Activated CD4-positive, alpha-beta T cell treated with anti-CD3 and anti-CD28 coated beads, Interleukin-2, amount 10 ng/mL, durations not matched to agents 24 days and 14 days (primary cell): ENCODE measurements around the gene NAP1L1. TPM values are rescaled to one million over a fixed set of nuclear protein-coding genes. Genes with fewer than 3 reads are reported as not detected.

ENCODE experiments used
- DNase-seq: peaks from one replicate; pipeline ENCODE4 v3.0.0; 2022
- H3K27ac Mint-ChIP-seq: one replicate; pipeline ENCODE4 v1.8.0; 2022; ENCODE audit warnings: mild to moderate bottlenecking, mixed read lengths
- H3K27me3 Mint-ChIP-seq: one replicate; pipeline ENCODE4 v1.8.0; 2022; ENCODE audit warnings: mixed read lengths
- H3K36me3 Mint-ChIP-seq: one replicate; pipeline ENCODE4 v1.8.0; 2022; ENCODE audit warnings: low read depth, mild to moderate bottlenecking, mixed read lengths
- H3K4me1 Mint-ChIP-seq: one replicate; pipeline ENCODE4 v1.8.0; 2021; ENCODE audit warnings: mixed read lengths
- H3K4me3 Mint-ChIP-seq: one replicate; pipeline ENCODE4 v1.8.0; 2022; ENCODE audit warnings: mild to moderate bottlenecking, moderate library complexity, mixed read lengths
- H3K9me3 Mint-ChIP-seq: one replicate; pipeline ENCODE4 v1.8.0; 2021; ENCODE audit warnings: mixed read lengths
- intact Hi-C: fragments of 100-400 bp; cut with micrococcal nuclease; formaldehyde crosslinking; loops from one replicate; pipeline ENCODE4 v1.15.1; 2023
- total RNA-seq: library from RNA; stranded (reverse); gene quantifications from 2 replicates; pipeline ENCODE4 v1.2.3, GENCODE V29; 2022

Gene NAP1L1, protein sequence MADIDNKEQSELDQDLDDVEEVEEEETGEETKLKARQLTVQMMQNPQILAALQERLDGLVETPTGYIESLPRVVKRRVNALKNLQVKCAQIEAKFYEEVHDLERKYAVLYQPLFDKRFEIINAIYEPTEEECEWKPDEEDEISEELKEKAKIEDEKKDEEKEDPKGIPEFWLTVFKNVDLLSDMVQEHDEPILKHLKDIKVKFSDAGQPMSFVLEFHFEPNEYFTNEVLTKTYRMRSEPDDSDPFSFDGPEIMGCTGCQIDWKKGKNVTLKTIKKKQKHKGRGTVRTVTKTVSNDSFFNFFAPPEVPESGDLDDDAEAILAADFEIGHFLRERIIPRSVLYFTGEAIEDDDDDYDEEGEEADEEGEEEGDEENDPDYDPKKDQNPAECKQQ
- 652 and 689 TPM in 2 replicates for total RNA-seq

DNA sequence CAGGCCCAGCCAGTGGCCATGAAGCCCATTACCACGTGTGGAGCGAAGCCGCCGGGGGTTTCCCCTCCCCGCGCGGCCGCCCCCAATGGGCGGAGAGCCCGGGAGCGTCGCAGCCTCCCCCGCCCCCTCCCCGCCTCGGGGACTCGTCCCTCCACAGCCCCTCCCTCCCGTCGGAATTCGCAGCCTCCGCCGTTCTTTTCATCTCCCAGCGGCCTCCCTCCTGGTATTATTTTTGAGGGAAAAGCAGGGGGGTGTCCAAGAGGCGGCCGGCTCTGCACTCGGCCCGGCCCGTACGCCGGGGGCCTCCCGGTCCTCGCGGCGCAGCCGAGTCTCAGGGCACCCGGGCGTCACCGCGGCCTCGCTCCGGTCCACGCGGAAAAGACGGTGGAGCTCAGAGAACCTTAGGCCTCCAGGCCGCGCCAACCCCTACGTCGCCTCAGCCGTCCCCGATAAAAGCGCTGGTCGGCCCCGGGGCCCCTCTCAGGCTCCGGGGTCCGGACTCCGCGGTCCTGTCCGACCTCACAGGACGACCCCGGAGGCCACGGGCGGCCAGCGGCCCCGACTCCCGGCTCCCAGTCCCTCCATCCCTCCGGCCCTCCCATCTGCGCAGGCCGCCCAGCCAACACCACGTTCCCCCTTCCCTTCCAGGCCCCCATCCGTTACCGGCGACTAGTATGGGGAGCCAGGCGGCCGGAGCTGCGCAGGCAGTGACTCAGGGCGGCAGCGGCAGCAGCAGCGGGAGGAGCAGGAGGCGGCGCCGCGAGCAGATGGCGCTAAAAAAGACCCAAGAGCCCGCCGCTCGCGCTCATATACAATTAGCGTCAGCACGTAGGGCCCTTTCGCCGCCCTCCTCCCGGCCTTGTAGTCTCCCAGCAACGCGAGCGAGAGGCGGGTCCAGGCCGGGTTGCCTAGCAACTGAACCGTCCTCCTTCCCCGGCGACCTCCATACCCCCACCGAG, at the start of gene NAP1L1:
TSS of gene NAP1L1 (minus strand) at position 782 of the 959 bp plus-strand sequence. CDS start 10,466 bp downstream, outside the sequence.
- Mint-ChIP-seq H3K36me3 (peaks cover 38% of the 10 kb centered on the region), H3K27me3 (no peaks in the 10 kb centered on the region)

DNA sequence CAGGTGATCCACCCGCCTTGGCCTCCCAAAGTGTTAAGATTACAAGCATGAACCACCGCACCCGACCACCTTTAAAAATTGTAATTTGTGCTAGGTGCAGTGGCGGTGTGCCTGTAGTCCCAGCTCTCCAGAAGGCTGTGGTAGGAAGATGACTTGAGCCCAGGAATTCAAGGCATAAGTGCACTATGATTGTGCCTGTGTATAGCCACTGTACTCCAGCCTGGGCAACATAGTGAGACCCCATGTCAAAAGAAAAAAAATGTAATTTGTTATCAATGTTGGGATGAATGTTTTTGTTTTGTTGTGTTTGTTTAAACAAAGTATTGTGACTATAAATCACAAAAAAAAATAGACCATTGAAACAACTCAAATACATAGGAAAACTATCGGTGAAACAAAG, 43.1 kb upstream of the NAP1L1 start:
- H3K9me3 Mint-ChIP-seq, result peaks cover 4% of the 10 kb centered on the region
- H3K4me1 Mint-ChIP-seq, result no peaks in the 10 kb centered on the region
- H3K4me3 Mint-ChIP-seq, result no peak overlapping the region
- no peaks in the 10 kb centered on the region for H3K36me3 Mint-ChIP-seq
- peaks cover 9% of the 10 kb centered on the region for H3K27me3 Mint-ChIP-seq
- no peak for DNase-seq
- H3K27ac Mint-ChIP-seq, result no peak overlapping the region
- intact Hi-C loops, result no loop called here

More for the DNA sequence above, at the start of gene NAP1L1:
- Mint-ChIP-seq H3K4me3 (peak within 1 kb of the TSS; percentile 100), H3K27ac (peak within 1 kb of the TSS; percentile 100), H3K9me3 (no peaks in the 10 kb centered on the region), H3K4me1 (peaks cover 42% of the 10 kb centered on the region)
- peak; percentile 99 for DNase-seq
- intact Hi-C loops, result loop anchor here (1.0 to 5.0 kb wide), 10 partner anchors 53 to 1547 kb away; partner anchors contain the start of genes ATXN7L3B, KRR1, OSBPL8 and PHLDA1

DNA sequence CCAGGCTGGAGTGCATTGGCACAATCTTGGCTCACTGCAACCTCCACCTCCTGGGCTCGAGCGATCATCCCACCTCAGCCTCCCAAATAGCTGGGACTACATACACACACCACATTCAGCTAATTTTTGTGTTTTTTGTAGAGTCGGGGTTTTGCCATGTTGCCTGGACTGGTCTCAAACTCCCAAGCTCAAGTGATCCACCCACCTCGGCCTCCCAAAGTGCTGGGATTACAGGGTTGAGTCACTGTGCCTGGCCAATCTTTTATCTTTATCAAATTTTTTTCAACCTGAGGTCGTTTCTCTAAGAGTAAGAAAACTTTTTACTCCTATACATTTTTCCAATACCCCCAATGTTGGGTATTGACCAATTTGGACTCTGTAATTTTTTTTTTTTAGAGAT, 40.0 kb upstream of the NAP1L1 start:
- Mint-ChIP-seq H3K27me3 (peaks cover 5% of the 10 kb centered on the region), H3K4me3 (no peak overlapping the region), H3K9me3 (no peaks in the 10 kb centered on the region), H3K4me1 (no peaks in the 10 kb centered on the region), H3K36me3 (no peaks in the 10 kb centered on the region), H3K27ac (no peak overlapping the region)
- DNase-seq, result no peak
- intact Hi-C loops, result no loop called here

DNA sequence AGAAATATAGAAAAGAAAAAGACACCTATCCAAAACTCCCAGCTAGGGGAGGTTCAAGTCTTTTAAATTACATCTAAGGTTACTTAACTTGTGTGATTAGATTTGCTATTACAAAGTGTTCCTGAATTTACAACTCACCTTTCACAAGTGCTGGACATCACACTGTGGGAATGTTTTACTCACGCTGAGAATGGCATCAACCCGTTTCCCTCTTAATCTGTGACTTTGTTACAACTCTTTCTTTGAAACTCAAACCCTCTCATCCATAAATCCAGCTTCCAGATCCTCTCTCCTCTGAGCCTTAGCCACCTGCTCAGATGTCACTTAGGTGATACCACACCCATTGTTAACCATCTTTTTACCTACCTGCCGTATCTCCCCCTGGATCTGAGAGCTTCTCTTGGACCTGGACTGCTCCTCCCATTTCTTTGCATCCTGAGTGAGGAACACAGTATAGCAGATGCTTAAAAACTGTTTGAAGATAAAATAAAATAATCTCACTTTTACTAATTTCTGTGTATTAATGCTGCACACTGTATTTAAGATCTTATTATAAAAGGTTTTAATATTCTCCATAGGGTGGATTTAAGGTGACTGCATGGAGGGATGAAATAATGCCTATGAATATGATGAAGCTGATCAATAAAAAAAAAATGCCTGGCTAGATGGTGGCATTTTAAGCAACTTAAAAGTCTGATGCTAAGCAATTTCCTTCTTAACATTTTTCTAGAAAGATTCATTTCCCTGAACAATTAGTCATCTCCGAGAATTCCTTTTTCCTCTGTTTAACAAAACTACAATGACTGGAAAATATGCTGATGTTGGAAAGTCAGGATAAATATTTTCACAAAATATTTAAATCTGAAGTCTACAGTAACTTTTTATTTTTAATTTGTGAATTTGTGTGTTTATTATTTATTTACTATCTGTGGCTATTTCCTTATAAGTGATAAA, 39.1 kb upstream of the NAP1L1 start:
- Mint-ChIP-seq H3K9me3 (no peaks in the 10 kb centered on the region), H3K4me1 (no peaks in the 10 kb centered on the region), H3K27ac (no peak overlapping the region), H3K4me3 (no peak overlapping the region), H3K36me3 (no peaks in the 10 kb centered on the region), H3K27me3 (peaks cover 5% of the 10 kb centered on the region)
- intact Hi-C loops, result no loop called here
- no peak for DNase-seq

DNA sequence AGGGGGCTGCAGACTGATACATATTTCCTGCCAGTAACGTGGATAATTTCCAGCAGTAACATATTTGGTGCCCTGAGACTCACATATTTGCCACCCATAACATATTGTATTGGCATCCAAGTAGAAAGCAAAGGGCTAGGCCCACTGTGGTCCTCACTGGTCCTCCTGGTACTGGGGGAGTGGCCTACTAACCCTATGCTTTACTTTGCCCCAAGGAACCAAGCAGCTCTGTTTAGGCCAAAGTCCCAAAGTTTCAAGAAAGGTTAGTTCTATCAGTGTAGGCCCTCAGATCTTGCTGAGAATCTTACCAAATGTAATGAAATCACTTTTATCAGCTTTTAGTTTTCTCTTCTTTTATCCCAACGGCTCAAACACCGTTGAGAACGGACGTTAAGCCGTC, 35.4 kb upstream of the NAP1L1 start:
- Mint-ChIP-seq H3K9me3 (no peaks in the 10 kb centered on the region), H3K4me1 (no peaks in the 10 kb centered on the region), H3K36me3 (no peaks in the 10 kb centered on the region), H3K27me3 (peaks cover 3% of the 10 kb centered on the region), H3K27ac (no peak overlapping the region), H3K4me3 (no peak overlapping the region)
- intact Hi-C loops, result no loop called here
- DNase-seq, result no peak

DNA sequence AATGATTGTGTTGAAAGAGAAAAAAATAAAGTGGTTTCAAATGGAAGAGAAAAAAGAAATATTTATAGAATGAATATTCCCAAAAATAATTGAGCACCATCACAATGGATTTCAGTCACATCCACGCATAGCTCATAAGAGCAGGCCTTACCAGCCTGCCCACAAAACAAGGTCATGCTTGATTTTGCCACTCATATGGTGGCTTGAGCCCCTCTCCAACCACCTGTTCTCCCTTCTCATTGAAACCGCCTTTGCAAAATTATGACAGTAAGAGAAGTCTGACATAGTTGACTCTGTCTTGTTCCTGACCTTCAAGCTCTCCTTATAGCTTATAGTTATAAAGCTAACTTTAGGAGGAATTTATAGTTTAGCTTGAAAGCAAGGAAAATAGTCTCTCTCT, 33.3 kb upstream of the NAP1L1 start:
- Mint-ChIP-seq H3K27me3 (no peaks in the 10 kb centered on the region), H3K4me1 (no peaks in the 10 kb centered on the region), H3K36me3 (no peaks in the 10 kb centered on the region), H3K9me3 (no peaks in the 10 kb centered on the region), H3K27ac (no peak overlapping the region), H3K4me3 (no peak overlapping the region)
- intact Hi-C loops, result no loop called here
- no peak for DNase-seq

DNA sequence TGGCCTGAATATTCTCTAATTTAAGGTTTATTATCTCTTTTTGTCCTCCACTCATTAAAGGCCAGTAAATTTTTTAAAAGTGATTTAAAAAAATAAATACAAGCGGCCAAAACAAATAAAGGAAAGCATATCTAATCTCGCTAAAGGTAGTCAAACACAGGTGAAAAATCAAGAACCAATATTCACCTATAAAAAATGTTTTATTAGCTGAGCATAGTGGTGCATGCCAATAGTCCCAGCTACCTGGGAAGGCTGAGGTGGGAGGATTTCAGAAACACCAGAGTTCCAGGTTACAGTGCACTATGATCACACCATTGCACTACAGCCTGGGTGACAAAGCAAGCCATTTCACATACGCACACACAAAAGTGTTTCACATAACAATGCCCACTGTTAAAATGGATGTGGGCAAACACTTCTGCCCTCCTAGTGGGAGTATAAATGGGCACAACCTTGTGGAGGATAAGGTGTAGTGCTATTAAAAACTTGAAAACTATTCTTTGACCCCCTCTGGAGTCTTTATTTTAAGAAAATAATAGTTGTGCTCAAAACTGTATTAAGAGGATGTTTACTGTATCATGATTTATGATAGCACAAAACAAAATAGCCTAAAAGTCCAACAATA, 32.7 kb upstream of the NAP1L1 start:
- H3K9me3 Mint-ChIP-seq, result no peaks in the 10 kb centered on the region
- intact Hi-C loops, result no loop called here
- no peaks in the 10 kb centered on the region for H3K36me3 Mint-ChIP-seq
- DNase-seq, result no peak
- H3K4me3 Mint-ChIP-seq, result no peak overlapping the region
- no peak overlapping the region for H3K27ac Mint-ChIP-seq
- H3K4me1 Mint-ChIP-seq, result no peaks in the 10 kb centered on the region
- peaks cover 2% of the 10 kb centered on the region for H3K27me3 Mint-ChIP-seq

DNA sequence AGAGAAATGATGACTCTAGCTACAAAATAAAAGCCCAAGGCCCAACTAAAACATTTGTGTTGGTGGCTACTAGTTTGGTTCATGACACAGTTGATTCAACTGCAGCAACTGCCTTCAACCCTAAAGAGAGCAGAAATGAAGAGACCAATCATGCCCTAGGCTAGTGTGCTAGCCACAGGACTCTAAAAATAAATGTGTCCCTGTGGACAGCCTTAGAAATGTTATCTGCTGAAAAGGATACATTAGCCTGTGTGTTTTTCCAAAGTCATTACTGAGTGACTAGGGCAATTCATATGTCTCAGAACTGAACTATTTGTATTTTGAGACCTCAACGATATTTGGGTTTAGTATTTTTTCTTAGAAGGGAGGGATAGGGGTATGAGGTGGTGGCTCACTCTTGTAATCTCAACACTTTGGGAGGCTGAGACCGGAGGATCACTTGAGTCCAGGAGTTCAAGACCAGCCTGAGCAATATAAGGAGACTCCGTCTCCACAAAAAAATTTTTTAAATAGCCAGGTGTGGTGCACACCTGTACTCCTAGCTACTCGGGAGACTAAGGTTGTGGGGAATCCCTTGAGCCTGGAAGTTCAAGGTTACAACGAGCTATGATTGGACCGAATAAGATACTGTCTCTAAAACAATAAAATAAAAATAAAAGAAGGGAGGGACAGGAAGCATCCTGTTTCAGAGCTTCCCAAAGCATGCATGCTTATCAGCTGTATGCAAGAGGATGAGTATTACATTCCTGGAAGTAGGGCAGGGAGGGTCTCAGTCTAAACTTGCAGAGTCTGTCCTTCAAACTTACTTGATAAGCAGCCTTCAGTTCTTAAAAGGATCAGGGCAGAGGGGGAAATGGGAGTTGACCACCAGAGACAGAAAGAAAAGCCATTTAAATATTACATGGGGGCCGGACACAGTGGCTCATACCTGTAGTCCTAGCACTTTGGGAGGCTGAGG, 29.6 kb upstream of the NAP1L1 start:
- H3K27ac Mint-ChIP-seq, result no peak overlapping the region
- no peaks in the 10 kb centered on the region for H3K9me3 Mint-ChIP-seq
- DNase-seq, result no peak
- no peaks in the 10 kb centered on the region for H3K36me3 Mint-ChIP-seq
- no peaks in the 10 kb centered on the region for H3K4me1 Mint-ChIP-seq
- intact Hi-C loops, result no loop called here
- H3K27me3 Mint-ChIP-seq, result peaks cover 10% of the 10 kb centered on the region
- no peak overlapping the region for H3K4me3 Mint-ChIP-seq

DNA sequence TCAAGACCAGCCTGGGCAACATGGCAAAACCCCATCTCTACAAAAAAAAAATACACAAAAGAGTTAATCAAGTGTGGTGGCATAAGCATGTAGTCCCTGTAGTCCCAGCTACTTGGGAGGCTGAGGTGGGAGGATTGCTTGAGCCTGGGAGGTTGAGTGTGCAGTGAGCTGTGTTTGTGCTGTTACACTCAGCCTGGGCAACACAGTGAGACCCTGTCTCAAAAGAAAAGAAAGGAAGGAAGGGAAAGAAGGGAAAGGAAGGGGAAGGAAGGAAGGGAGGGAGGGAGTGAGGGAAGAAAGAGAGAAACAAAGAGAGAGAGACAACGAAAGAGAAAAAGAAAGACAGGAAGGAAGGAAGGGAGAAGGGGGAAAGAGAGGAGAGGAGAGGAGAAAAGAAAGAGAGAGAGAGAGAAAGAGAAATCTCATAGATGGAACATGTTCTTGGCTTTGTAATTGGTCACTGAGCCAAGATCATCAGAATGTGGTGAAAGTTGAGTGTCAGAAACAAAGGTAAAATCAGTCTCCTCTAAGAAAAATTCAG, 26.8 kb upstream of the NAP1L1 start:
- no peaks in the 10 kb centered on the region for H3K9me3 Mint-ChIP-seq
- H3K4me3 Mint-ChIP-seq, result no peak overlapping the region
- H3K27me3 Mint-ChIP-seq, result peaks cover 11% of the 10 kb centered on the region
- H3K36me3 Mint-ChIP-seq, result no peaks in the 10 kb centered on the region
- DNase-seq, result no peak
- H3K4me1 Mint-ChIP-seq, result no peaks in the 10 kb centered on the region
- no peak overlapping the region for H3K27ac Mint-ChIP-seq
- intact Hi-C loops, result no loop called here

DNA sequence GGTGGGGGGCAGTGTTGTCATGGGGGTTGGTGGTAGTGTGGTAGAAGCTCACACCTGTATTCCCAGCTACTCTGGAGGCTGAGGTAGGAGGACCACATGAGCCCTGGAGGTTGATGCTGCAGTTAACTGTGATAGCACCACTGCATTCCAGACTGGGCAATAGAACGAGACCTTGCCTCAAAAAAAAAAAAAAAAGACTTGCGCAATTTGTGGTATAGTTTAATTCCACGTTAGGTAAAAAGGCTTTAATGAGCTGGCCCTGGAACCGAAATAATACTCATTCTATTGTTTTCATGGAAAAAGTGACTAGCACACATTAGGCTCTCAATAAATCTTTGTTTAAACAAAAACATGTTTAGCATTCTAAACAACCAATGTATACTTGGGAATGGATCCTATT, 25.4 kb upstream of the NAP1L1 start:
- peaks cover 13% of the 10 kb centered on the region for H3K27me3 Mint-ChIP-seq
- no peak overlapping the region for H3K27ac Mint-ChIP-seq
- intact Hi-C loops, result no loop called here
- DNase-seq, result no peak
- no peaks in the 10 kb centered on the region for H3K4me1 Mint-ChIP-seq
- H3K36me3 Mint-ChIP-seq, result no peaks in the 10 kb centered on the region
- H3K4me3 Mint-ChIP-seq, result no peak overlapping the region
- H3K9me3 Mint-ChIP-seq, result no peaks in the 10 kb centered on the region

DNA sequence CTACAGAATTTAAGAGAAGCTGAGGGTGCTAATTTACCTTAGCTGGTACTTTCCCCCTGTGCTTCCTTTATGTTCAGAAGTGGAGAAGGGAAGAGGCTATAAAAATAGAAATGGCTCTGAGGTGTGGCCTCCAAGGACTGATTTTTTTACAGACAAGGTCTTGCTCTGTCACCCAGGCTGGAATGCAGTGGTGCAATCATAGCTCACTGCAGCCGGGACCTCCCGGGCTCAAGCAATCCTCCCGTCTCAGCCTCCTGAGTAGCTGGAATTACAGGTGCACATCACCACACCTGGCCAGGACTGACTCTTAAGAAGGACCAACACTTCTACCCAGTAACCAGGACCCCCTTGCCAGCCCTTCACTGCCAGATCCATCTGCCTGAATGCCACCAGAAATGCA, 23.9 kb upstream of the NAP1L1 start:
- intact Hi-C loops, result no loop called here
- Mint-ChIP-seq H3K4me1 (no peaks in the 10 kb centered on the region), H3K27me3 (peaks cover 13% of the 10 kb centered on the region), H3K36me3 (no peaks in the 10 kb centered on the region), H3K27ac (no peak overlapping the region), H3K9me3 (no peaks in the 10 kb centered on the region), H3K4me3 (no peak overlapping the region)
- no peak for DNase-seq

DNA sequence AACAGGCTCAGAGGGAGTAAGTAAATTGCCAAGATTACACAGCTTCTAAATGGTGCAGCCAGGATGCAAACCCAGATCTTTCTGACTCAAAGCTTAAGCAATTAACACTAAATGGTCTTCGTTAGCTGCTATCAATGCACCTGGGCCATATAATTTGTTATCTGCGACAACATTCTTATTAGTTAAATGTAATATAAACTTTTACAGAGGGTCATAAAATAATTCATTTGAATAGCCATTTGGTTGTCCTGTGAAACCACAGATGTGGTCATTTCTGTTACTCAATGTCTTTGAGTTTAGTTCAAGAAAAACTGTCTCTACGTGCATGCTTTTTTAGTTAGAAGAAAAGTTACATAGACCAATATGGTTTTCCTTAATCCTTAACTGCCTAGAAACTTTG, 22.1 kb upstream of the NAP1L1 start:
- no peak for DNase-seq
- intact Hi-C loops, result no loop called here
- no peak overlapping the region for H3K4me3 Mint-ChIP-seq
- no peak overlapping the region for H3K27ac Mint-ChIP-seq
- H3K9me3 Mint-ChIP-seq, result no peaks in the 10 kb centered on the region
- H3K36me3 Mint-ChIP-seq, result no peaks in the 10 kb centered on the region
- peaks cover 18% of the 10 kb centered on the region for H3K27me3 Mint-ChIP-seq
- H3K4me1 Mint-ChIP-seq, result no peaks in the 10 kb centered on the region
